Bronchial epithelial cell (primary cell): ENCODE data around the gene SNRNP200. TPM values are rescaled to one million over a fixed set of nuclear protein-coding genes. Genes with fewer than 3 reads are reported as not detected.

Source experiments
- DNase-seq: peaks from one replicate; pipeline ENCODE4 v3.0.0-alpha.2; 2010; ENCODE audit warnings: low read depth
- FAIRE-seq: peaks from 2 replicates; lab custom pipeline; 2011; peaks lifted over from hg19 to GRCh38; lab: Jason Lieb, UNC
- H3K27me3 ChIP-seq: 2 replicates; pipeline ENCODE4 v1.5.1; 2011; ENCODE audit warnings: low read length; ENCODE audit not compliant: control insufficient read depth, insufficient read depth
- H3K36me3 ChIP-seq: 2 replicates; pipeline ENCODE4 v1.5.1; 2011; ENCODE audit warnings: low read length; ENCODE audit not compliant: control insufficient read depth, insufficient read depth
- H3K4me3 ChIP-seq: 2 replicates; pipeline ENCODE4 v1.5.1; 2011; ENCODE audit warnings: mild to moderate bottlenecking, low read depth, low read length, control low read depth
- CTCF ChIP-seq: IDR thresholded peaks from 2 replicates; pipeline ENCODE4 v1.5.1; 2011; ENCODE audit warnings: mild to moderate bottlenecking, moderate library complexity, low read length, control low read depth, inconsistent platforms; ENCODE audit not compliant: insufficient read depth, severe bottlenecking
- total RNA-seq: library from RNA; depleted of rRNA; stranded (reverse); fragments of >200 nt; gene quantifications from 2 replicates; pipeline ENCODE4 v1.2.1, GENCODE V29; 2014

Gene SNRNP200
- total RNA-seq, 1 donor from 2014 or later, result 35.8 TPM

- no peaks in the 10 kb centered on the region for H3K27me3 ChIP-seq
- DNase-seq, result no peak
- no peak for FAIRE-seq
- no peak overlapping the region for H3K4me3 ChIP-seq
- TF ChIP-seq CTCF, result no peak
- H3K36me3 ChIP-seq, result peaks cover 8% of the 10 kb centered on the region
Measured at GRCh38 chr2:96251721-96252292, 53.5 kb downstream of the SNRNP200 start.

GRCh38 chr2:96250188-96250587, 55.2 kb downstream of the SNRNP200 start:
- Histone ChIP-seq H3K4me3 (no peak overlapping the region), H3K27me3 (no peaks in the 10 kb centered on the region), H3K36me3 (peaks cover 8% of the 10 kb centered on the region)
- FAIRE-seq (no peak), DNase-seq (no peak)
- no peak for TF ChIP-seq CTCF

GRCh38 chr2:96249654-96250053, 55.7 kb downstream of the SNRNP200 start:
- Histone ChIP-seq H3K36me3 (peaks cover 7% of the 10 kb centered on the region), H3K27me3 (no peaks in the 10 kb centered on the region), H3K4me3 (no peak overlapping the region)
- DNase-seq, result no peak
- TF ChIP-seq CTCF, result no peak
- no peak for FAIRE-seq

- no peak for DNase-seq
- no peak overlapping the region for H3K4me3 ChIP-seq
- H3K27me3 ChIP-seq, result no peaks in the 10 kb centered on the region
- no peak for TF ChIP-seq CTCF
- H3K36me3 ChIP-seq, result peaks cover 5% of the 10 kb centered on the region
- FAIRE-seq, result no peak
Measured at GRCh38 chr2:96248624-96249023, 56.7 kb downstream of the SNRNP200 start.

GRCh38 chr2:96247896-96248295, 57.5 kb downstream of the SNRNP200 start:
- no peak for TF ChIP-seq CTCF
- no peak overlapping the region for H3K4me3 ChIP-seq
- FAIRE-seq, result no peak
- H3K27me3 ChIP-seq, result no peaks in the 10 kb centered on the region
- no peak for DNase-seq
- no peaks in the 10 kb centered on the region for H3K36me3 ChIP-seq

GRCh38 chr2:96247009-96247408, 58.3 kb downstream of the SNRNP200 start:
- H3K36me3 ChIP-seq, result no peaks in the 10 kb centered on the region
- FAIRE-seq (no peak), DNase-seq (no peak)
- H3K27me3 ChIP-seq, result no peaks in the 10 kb centered on the region
- H3K4me3 ChIP-seq, result no peak overlapping the region
- no peak for TF ChIP-seq CTCF
